HG02763 (cell line): ENCODE data around the gene DOCK10.

Experiments used
- ATAC-seq: cut with Tn5 transposase; IDR thresholded peaks from one replicate; pipeline ENCODE4 v1.9.1; 2021; ENCODE audit warnings: mild to moderate bottlenecking, moderate library complexity; ENCODE audit not compliant: unreplicated experiment

Gene DOCK10

GRCh38 chr2:225013425-225014365 is 28.6 kb downstream of the DOCK10 start:
- ATAC-seq = no peak

- ATAC-seq = no peak
Measured at GRCh38 chr2:225011585-225011984, 30.7 kb downstream of the DOCK10 start.

DNA sequence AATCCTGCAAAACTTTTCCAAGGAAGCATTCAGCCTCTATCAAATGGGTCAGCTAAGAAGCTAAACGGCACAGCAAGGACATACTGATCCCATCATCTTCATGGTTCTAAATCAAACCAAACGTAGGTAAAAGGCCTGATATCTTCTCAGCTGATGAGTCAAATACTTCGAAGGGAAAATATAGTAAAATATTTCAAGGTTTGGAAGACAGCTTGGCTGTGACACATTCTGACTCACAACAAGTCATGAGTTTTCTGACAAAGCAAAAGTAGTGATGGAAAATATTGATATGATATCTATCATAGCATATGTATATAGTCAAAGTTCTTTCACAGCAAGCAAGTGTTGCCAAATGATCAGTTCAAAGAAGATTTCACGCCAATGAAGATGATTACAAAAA is 31.5 kb downstream of the DOCK10 start:
- no peak for ATAC-seq

GRCh38 chr2:225009768-225010167 is 32.5 kb downstream of the DOCK10 start:
- no peak for ATAC-seq

- no peak for ATAC-seq
Measured at GRCh38 chr2:225008935-225009334, 33.3 kb downstream of the DOCK10 start.

DNA sequence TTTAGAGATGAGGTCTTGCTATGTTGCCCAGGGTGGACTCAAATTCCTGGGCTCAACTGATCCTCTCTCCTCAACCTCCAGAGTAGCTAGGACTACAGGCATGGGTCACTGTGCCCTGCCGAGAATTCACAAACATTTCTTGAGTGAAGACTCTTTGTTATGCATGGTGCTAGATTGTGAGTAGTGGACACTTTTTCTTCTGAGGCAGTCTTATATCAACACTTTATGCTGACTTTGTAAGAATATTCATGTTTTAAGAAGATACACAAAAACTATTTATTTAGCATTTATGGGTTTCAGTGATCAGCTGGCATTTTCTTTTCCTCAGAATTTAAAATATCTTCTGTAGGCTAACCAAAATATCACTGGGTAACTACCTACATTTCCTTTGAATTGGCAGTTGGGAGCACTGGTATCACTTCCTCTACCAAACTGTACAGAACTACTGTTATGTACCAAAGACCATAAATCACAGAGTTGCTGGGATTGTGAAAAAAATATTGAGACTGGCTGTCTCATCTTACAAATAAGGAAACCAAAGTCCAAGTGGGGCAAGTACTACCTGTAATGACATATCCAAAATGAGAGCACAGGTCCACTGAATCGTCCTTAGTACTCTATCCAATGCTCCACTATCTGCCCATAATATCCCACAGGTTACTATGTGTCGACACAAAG is 34.0 kb downstream of the DOCK10 start:
- ATAC-seq = peak; percentile 55

DNA sequence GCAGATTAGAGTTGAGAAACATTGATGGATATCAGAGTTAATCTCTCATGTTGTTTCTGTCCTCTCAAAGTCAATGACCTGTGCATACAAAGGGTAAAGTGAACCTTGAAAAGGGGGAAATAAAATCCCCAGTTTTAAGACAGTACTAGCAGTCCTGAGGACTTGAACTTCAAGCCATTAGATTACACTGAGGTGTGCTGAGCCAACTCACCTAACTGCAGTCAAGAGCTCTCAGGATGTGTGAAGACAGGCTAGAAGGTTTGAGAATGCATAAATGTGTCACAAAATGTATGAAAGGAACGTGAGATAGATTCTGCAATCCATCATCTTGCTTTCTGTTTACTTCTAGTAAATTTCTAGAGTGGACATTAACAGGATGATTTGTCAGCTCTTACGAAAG is 35.5 kb downstream of the DOCK10 start:
- no peak for ATAC-seq

GRCh38 chr2:225004597-225004996 is 37.7 kb downstream of the DOCK10 start:
- no peak for ATAC-seq

GRCh38 chr2:225002656-225003045 is 39.6 kb downstream of the DOCK10 start:
- peak; percentile 94 for ATAC-seq

GRCh38 chr2:225002039-225002655 is 40.1 kb downstream of the DOCK10 start:
- ATAC-seq = peak; percentile 39

DNA sequence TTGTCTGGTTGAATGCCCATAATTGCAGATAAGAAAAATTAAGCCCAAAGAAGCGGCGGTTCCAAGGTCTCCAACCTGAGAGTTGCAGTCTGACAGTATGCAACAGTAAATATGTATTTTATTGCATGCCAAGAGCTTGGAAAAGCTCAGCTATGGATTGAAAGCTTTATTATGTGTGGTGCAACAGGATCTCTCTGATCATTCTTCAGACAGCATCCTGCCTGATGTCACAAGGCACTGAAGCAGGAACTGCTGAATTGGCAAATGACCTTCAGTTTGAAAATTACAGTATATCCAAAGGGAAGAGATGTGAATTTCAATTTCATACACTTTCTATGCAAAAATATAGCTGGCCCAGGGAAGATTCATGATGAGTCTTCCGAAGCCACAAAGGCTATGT is 42.5 kb downstream of the DOCK10 start:
- ATAC-seq = no peak

DNA sequence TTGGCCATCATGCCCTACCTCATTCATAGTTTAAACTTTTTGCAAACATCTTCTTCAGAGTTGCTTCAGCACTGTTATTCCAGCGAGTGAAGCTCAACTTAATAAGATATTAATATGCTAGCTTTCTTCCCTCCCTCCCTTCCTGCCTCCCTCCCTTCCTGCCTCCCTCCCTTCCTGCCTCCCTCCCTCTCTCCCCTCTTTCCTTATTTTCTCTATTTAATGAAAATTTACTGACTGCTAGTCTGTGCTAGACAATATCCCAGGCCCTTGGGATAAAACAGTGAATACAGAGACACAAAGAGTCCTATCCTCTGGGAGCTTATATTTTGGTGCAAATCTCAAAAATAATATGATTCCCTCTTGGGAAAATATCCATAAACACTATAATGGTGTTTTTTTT is 42.9 kb downstream of the DOCK10 start:
- ATAC-seq = no peak

DNA sequence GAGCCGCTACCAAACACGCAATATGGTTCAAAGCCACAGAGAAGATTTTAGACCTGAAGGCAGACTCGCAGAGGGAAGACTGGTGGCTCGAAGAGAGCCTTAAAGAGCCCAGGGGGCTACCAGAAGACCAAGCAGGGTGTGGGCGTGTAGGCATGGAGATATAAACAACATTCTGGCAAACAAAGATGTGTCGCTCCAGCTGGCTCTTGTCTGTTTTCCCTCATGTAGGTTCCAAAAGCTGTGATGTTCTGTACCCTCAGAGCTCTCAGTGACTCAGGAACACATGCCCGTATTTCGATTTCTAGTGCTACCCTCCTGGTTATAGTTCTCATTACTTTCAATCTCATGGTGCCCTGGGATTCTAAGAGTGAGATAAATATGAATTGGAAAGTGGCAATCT is 44.5 kb downstream of the DOCK10 start:
- ATAC-seq = no peak

DNA sequence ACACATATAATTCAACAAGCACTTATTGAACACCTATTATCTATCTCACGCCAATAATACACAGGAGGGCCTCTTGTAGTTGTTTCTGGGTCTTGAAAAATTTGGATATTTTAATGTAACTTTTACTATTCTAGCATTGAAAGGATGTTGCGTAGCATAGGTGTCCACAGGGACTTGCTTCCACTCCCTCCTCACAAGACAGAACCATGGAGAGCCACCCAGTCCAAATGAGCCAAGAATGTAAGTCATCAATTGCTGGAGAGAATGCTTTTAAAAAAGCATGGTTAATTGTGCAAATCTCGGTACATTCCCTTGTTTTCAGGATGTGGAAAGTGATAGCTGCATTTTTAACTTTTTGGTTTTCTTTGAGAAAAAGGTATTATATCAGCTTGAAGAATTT is 46.8 kb downstream of the DOCK10 start:
- no peak for ATAC-seq

DNA sequence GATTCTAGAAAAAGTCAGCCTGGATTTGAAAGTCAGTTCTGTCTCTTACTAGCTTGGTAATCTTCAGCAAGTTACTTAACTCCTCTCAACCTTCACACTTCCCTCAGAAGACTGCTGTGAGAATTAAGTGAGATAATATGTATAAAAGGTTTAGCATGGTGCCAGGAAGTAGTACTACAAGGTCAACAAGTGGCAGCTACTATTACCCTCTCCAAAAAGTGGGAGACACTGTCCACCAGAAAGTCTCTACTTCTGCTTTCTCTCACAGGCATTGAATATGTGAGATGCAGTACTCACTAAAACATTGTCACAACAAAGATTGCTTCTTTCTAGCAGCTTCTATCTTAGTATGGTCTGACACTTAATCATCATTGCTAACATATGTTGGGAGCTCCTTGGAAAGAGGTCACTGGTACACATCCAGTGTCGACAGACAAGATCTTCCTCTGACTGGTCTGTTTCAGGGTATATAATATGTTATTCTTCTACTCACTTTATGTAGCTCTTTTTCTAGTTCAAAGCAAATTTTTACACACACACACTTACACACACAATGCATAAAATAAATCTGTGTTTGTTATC is 47.9 kb downstream of the DOCK10 start:
- no peak for ATAC-seq

GRCh38 chr2:224990710-224991109 is 51.6 kb downstream of the DOCK10 start:
- no peak for ATAC-seq

DNA sequence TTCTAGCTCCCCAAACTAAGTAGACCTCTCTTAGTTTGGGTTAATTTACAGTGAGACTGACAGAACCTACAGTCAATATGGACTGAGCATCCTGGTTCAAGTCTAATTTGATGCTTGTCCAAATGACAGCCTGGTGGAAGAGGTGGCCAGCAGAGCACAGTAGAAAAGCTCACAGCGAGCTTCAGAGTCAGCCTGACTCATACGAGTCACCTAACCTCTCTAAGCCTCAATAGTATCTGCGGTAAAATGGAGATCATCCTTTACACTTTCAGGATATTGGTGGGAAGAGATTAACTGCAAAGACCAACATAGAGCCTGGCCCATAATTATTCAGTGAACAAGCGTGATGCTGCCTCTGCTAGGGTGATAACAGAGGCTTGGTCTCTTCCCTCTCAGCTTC is 54.5 kb downstream of the DOCK10 start:
- ATAC-seq = no peak

GRCh38 chr2:224986477-224986876 is 55.8 kb downstream of the DOCK10 start:
- no peak for ATAC-seq

DNA sequence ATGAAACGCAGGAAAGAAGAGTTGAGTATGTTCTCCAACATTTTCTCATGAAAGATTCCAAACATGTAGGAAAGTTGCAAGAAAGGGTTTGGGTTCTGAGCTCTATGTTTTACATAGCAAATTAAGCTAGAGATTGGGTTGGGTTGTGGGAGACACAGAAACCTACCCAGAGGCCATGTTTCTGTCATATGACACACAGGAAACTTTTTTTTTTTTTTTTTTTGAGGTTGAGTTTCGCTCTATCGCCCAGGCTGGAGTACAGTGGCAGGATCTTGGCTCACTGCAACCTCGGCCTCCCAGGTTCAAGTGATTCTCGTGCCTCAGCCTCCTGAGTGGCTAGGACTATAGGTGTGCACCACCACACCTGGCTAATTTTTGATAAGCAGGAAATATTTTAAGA is 57.6 kb downstream of the DOCK10 start:
- ATAC-seq = peak; percentile 37

GRCh38 chr2:224983712-224984554 is 58.3 kb downstream of the DOCK10 start:
- no peak for ATAC-seq
